Measurements from ENCODE around the gene SNPH.
"Not testable (repeated sequence)": the region's sequence is repeated elsewhere in the genome, so short reads cannot be mapped to it uniquely, and the experiment has no call there.

DNA sequence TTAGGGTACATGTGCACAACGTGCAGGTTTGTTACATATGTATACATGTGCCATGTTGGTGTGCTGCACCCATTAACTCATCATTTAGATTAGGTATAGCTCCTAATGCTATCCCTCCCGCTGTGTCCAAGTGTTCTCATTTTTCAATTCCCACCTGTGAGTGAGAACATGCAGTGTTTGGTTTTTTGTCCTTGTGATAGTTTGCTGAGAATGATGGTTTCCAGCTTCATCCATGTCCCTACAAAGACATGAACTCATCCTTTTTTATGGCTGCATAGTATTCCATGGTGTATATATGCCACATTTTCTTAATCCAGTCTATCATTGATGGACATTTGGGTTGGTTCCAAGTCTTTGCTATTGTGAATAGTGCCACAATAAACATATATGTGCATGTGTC is 15.8 kb upstream of the SNPH start:
- not testable (repeated sequence) for TF ChIP-seq POLR2A (IDR thresholded peaks at IDR 0.05; ENCODE audit: low read depth); EP300 (IDR thresholded peaks at IDR 0.05)
- TF ChIP-seq, protein P1, sequence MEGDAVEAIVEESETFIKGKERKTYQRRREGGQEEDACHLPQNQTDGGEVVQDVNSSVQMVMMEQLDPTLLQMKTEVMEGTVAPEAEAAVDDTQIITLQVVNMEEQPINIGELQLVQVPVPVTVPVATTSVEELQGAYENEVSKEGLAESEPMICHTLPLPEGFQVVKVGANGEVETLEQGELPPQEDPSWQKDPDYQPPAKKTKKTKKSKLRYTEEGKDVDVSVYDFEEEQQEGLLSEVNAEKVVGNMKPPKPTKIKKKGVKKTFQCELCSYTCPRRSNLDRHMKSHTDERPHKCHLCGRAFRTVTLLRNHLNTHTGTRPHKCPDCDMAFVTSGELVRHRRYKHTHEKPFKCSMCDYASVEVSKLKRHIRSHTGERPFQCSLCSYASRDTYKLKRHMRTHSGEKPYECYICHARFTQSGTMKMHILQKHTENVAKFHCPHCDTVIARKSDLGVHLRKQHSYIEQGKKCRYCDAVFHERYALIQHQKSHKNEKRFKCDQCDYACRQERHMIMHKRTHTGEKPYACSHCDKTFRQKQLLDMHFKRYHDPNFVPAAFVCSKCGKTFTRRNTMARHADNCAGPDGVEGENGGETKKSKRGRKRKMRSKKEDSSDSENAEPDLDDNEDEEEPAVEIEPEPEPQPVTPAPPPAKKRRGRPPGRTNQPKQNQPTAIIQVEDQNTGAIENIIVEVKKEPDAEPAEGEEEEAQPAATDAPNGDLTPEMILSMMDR (IDR thresholded peaks at IDR 0.05): not testable (repeated sequence)

All from esophagus muscularis mucosa (tissue), 4 donors.